ENCODE data around the gene HINFP.

The HINFP gene

DNA sequence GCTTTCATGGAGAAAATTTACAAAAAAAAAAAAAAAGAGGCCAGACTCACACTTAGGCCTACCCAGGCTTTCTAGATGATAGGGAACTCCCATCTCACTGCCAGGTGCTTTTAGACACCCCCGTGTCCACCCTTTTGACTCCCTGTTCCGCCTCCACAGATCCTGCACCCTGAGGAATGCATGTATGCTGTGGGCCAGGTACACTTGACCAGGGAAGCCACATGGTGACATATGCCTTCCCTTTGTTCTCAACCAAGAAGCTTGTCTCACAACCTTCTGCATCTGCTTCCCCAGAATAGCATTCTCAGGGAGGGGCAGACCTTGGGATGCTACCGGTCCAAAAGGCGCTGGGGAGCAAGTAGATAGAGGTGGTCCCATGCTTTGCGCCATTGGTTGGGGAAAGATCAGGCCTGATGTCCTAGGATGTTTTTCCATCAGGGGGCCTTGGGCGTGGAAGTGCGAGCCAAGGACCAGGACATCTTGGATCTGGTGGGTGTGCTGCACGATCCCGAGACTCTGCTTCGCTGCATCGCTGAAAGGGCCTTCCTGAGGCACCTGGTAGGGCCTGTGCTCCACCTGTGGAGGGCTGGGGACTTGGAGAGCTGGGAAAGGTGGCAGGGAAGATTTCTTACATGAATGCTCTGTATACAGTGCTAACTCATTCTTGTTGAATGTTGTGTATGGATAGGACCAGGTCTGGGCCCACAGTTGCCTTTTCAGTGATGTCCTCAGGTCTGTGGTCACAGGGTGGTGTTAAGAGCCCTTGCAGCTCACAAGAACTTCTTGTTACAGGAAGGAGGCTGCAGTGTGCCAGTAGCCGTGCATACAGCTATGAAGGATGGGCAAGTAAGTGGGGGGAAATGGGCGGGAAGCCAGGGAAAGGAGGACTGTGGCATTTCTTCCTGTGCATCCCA lies 29.2 kb upstream of the HINFP start:
- Mint-ChIP-seq H3K27ac (peak overlapping the region; percentile 45 to 67 (median 55)), H3K27me3 (ENCODE audit: low read depth) (no peaks in the 10 kb centered on the region), H3K4me3 (peak overlapping the region; percentile 91 to 98 (median 97)), H3K36me3 (ENCODE audit: low read depth) (peaks cover 28% of the 10 kb centered on the region), H3K4me1 (peaks cover 41% of the 10 kb centered on the region), H3K9me3 (no peaks in the 10 kb centered on the region)
- TF ChIP-seq, protein P1, sequence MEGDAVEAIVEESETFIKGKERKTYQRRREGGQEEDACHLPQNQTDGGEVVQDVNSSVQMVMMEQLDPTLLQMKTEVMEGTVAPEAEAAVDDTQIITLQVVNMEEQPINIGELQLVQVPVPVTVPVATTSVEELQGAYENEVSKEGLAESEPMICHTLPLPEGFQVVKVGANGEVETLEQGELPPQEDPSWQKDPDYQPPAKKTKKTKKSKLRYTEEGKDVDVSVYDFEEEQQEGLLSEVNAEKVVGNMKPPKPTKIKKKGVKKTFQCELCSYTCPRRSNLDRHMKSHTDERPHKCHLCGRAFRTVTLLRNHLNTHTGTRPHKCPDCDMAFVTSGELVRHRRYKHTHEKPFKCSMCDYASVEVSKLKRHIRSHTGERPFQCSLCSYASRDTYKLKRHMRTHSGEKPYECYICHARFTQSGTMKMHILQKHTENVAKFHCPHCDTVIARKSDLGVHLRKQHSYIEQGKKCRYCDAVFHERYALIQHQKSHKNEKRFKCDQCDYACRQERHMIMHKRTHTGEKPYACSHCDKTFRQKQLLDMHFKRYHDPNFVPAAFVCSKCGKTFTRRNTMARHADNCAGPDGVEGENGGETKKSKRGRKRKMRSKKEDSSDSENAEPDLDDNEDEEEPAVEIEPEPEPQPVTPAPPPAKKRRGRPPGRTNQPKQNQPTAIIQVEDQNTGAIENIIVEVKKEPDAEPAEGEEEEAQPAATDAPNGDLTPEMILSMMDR (IDR thresholded peaks at IDR 0.05; ENCODE audit: unreplicated experiment in 3 of 3) = no peak

DNA sequence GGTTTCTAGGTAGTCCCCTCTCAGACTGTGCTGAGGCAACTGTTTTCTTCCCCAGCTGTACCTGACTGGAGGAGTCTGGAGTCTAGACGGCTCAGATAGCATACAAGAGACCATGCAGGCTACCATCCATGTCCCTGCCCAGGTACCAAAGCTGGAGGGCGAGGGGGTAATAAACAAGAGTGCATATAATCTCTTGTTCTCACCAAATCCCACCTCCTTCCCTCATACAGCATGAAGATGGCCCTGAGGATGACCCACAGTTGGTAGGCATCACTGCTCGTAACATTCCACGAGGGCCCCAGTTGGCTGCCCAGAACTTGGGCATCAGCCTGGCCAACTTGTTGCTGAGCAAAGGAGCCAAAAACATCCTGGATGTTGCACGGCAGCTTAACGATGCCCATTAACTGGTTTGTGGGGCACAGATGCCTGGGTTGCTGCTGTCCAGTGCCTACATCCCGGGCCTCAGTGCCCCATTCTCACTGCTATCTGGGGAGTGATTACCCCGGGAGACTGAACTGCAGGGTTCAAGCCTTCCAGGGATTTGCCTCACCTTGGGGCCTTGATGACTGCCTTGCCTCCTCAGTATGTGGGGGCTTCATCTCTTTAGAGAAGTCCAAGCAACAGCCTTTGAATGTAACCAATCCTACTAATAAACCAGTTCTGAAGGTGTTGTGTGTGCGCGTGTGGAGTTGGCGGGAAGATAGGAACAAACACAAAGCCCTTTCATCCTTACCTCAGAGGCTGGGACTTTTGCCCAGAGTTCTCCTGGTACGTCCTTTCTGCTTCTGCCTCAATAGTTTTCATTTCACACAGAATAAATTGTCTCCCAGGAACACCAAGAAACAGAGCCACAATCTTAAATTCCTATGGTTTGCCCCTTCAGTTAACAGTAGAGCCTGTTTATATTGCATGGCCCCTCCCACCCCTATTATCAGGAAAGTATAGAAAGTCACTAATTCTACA lies 28.2 kb upstream of the HINFP start:
- H3K4me1 Mint-ChIP-seq = peaks cover 41% of the 10 kb centered on the region

DNA sequence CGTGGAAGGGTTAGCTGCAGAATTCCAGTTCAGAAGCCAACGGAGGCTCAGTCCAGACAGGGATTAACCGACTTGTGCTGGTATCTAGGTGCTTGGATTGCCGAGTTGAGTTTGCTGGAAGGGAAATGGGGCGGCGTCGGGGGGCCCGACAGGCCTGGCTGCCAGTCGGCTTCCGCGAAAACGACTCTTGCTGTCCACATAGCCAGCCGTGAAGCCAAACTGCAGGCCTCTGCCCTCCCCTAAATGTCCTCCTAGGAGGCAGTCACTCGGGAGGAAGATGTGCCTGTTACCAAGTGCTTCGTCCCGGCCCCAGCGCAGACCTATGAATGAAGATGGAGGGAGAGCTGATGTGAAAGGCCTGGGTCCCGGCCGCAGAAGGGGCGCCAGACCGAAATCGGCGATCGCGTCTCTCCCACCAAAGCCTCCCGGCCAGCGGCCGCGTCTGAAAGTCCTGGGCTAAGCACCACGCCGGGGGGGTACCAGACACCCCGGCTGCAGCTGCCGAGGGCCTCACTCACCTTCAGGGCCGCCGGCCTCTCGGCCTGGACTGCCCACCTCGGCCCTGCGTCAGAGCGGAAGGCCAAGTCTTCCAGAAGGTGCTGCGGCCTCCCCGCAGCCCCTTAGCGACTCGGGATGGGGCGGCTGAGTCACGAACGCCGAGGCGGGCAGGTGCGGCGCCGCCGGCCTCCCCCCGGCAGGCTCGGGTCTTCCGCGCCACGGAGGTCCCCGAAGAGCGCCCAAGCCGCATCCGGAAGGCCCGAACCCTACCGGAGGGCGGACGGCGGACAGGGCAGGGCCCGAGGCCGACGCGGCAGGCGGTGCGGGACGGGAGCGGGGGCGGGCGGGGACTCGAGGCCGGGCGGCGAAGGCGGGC lies 27.2 kb upstream of the HINFP start:
- Mint-ChIP-seq H3K4me1 (peaks cover 41% of the 10 kb centered on the region), H3K9me3 (no peaks in the 10 kb centered on the region), H3K4me3 (peak overlapping the region; percentile 92 to 98 (median 97)), H3K36me3 (ENCODE audit: low read depth) (peaks cover 47% of the 10 kb centered on the region), H3K27ac (peak overlapping the region; percentile 4 to 94 (median 91)), H3K27me3 (ENCODE audit: low read depth) (peaks cover 3% of the 10 kb centered on the region)
- TF ChIP-seq, protein P1 (IDR thresholded peaks at IDR 0.05; ENCODE audit: unreplicated experiment in 3 of 3) = no peak

More for the DNA sequence above, 28.2 kb upstream of the HINFP start:
- Mint-ChIP-seq H3K4me3 (peak overlapping the region; percentile 91 to 98 (median 97)), H3K27ac (peak overlapping the region; percentile 45 to 94 (median 91)), H3K27me3 (ENCODE audit: low read depth) (peaks cover 3% of the 10 kb centered on the region), H3K9me3 (no peaks in the 10 kb centered on the region), H3K36me3 (ENCODE audit: low read depth) (peaks cover 38% of the 10 kb centered on the region)
- TF ChIP-seq, protein P1 (IDR thresholded peaks at IDR 0.05; ENCODE audit: unreplicated experiment in 3 of 3) = no peak

DNA sequence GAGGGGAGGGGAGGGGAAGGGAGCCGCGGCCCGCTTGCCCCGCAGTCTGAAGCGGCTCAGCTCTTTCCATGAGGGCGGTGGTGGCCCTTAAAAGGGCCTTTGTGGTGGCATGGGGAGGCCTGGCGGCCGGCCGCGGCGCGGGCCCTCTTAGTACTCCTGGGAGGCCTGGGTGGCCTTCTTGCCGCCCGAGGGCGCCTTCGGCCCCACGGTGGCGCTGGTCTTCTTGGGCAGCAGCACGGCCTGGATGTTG lies 26.6 kb upstream of the HINFP start:
- Mint-ChIP-seq H3K9me3 (no peaks in the 10 kb centered on the region), H3K4me3 (peak overlapping the region; percentile 92 to 95 (median 94)), H3K36me3 (ENCODE audit: low read depth) (peaks cover 46% of the 10 kb centered on the region), H3K27ac (peak overlapping the region; percentile 4 to 94 (median 48)), H3K4me1 (peaks cover 42% of the 10 kb centered on the region), H3K27me3 (ENCODE audit: low read depth) (peaks cover 3% of the 10 kb centered on the region)
- TF ChIP-seq, protein P1 (IDR thresholded peaks at IDR 0.05; ENCODE audit: unreplicated experiment in 3 of 3) = peak; percentile 57 to 80 (median 64)

DNA sequence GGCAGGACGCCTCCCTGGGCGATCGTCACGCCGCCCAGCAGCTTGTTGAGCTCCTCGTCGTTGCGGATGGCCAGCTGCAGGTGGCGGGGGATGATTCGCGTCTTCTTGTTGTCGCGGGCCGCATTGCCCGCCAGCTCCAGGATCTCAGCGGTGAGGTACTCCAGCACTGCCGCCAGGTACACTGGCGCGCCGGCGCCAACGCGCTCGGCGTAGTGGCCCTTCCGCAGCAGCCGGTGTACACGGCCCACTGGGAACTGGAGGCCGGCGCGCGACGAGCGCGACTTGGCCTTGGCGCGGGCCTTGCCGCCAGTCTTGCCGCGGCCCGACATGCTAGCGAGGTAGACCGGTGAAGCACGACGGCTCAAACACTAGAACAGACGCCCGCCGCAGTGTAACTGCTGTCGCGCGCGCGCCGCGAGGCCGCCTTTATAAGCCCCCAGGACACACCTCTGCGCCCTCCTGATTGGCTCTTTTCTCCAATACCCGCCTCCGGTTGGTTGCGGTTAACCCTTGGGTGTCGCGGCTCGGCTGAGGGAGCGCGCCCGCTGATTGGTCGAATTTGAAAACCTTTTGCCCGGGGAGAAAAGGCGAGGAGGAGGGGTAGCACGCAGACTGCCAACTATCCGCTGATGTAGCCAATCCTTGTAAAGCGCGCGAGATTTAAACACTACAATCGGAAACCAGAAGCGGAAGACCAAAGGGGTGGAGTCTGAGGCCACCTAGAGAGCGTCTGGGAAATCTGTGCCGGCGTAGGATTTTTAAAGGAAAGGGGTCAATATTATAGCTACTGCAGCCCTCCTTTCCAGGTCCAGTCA lies 26.1 kb upstream of the HINFP start:
- Mint-ChIP-seq H3K4me3 (peak overlapping the region; percentile 92 to 95 (median 94)), H3K36me3 (ENCODE audit: low read depth) (peaks cover 41% of the 10 kb centered on the region), H3K27ac (peak overlapping the region; percentile 4 to 94 (median 48)), H3K27me3 (ENCODE audit: low read depth) (peaks cover 3% of the 10 kb centered on the region), H3K4me1 (peaks cover 42% of the 10 kb centered on the region), H3K9me3 (no peaks in the 10 kb centered on the region)
- TF ChIP-seq, protein P1 (IDR thresholded peaks at IDR 0.05; ENCODE audit: unreplicated experiment in 3 of 3) = peak in 2 of 3 experiments; percentile 32 to 48
